CD4-positive, alpha-beta T cell treated with Interleukin-4 for 4 hours (primary cell): ENCODE measurements around the gene CXXC4.

ENCODE experiments used
- DNase-seq: peaks from one replicate; pipeline ENCODE4 v3.0.0-alpha.2; 2020

The CXXC4 gene

GRCh38 chr4:104488151-104488550 lies 6.5 kb downstream of the CXXC4 start:
- no peak for DNase-seq

GRCh38 chr4:104486716-104487504 lies 7.8 kb downstream of the CXXC4 start:
- no peak for DNase-seq

GRCh38 chr4:104475652-104476051 lies 19.0 kb downstream of the CXXC4 start:
- DNase-seq, result no peak

GRCh38 chr4:104472766-104473165 lies 21.9 kb downstream of the CXXC4 start:
- DNase-seq, result no peak

GRCh38 chr4:104470770-104471169 lies 23.9 kb downstream of the CXXC4 start:
- no peak for DNase-seq

GRCh38 chr4:104469794-104470193 lies 24.9 kb downstream of the CXXC4 start:
- DNase-seq, result no peak

- no peak for DNase-seq
Measured at GRCh38 chr4:104465619-104466018, 29.1 kb downstream of the CXXC4 start.

GRCh38 chr4:104465201-104465600 lies 29.5 kb downstream of the CXXC4 start:
- no peak for DNase-seq

GRCh38 chr4:104462641-104463040 lies 32.1 kb downstream of the CXXC4 start:
- DNase-seq, result no peak

- no peak for DNase-seq
Measured at GRCh38 chr4:104457308-104457981, 37.2 kb downstream of the CXXC4 start.

GRCh38 chr4:104451573-104451972 lies 43.1 kb downstream of the CXXC4 start:
- DNase-seq, result no peak

- no peak for DNase-seq
Measured at GRCh38 chr4:104449537-104449936, 45.2 kb downstream of the CXXC4 start.

GRCh38 chr4:104447294-104447693 lies 47.4 kb downstream of the CXXC4 start:
- no peak for DNase-seq

- no peak for DNase-seq
Measured at GRCh38 chr4:104446431-104447278, 48.0 kb downstream of the CXXC4 start.

- DNase-seq, result no peak
Measured at GRCh38 chr4:104444685-104445084, 50.0 kb downstream of the CXXC4 start.

GRCh38 chr4:104436542-104436941 lies 58.2 kb downstream of the CXXC4 start:
- no peak for DNase-seq

- no peak for DNase-seq
Measured at GRCh38 chr4:104429150-104429741, 65.4 kb downstream of the CXXC4 start.

- no peak for DNase-seq
Measured at GRCh38 chr4:104425948-104426347, 68.7 kb downstream of the CXXC4 start.

- no peak for DNase-seq
Measured at GRCh38 chr4:104424989-104425388, 69.7 kb downstream of the CXXC4 start.

GRCh38 chr4:104424475-104424941 lies 70.2 kb downstream of the CXXC4 start:
- DNase-seq, result no peak

GRCh38 chr4:104421566-104421965 lies 73.1 kb downstream of the CXXC4 start:
- DNase-seq, result no peak

GRCh38 chr4:104420766-104421165 lies 73.9 kb downstream of the CXXC4 start:
- DNase-seq, result no peak
